Measurements from ENCODE around the gene ASCC1. TPM values are rescaled to one million over a fixed set of nuclear protein-coding genes. Genes with fewer than 3 reads are reported as not detected.

Gene ASCC1
- polyA plus RNA-seq, 2 of the 4 experiments (the other 2 are of a cell fraction), result 56.5 to 82.3 TPM

GRCh38 chr10:72132854-72133253, 83.2 kb downstream of the ASCC1 start:
- peaks cover 25% of the 10 kb centered on the region for H3K4me1 ChIP-seq
- ChIA-PET POLR2A (interaction anchor here (0.7 to 2.0 kb wide), 3 partner anchors 34 to 141 kb away, joined by 4 to 6 read pairs (median 6); partner anchors contain the start of genes ASCC1 and DDIT4), CTCF (interaction anchor here (0.8 to 3.0 kb wide), 17 partner anchors 8 to 302 kb away, joined by 3 to 17 read pairs (median 3); partner anchors contain the start of genes ANAPC16 and ASCC1)
- TF ChIP-seq RNF2 (IDR thresholded peaks at IDR 0.05; ENCODE audit: borderline replicate concordance, low read depth) (no peak), POLR2A (IDR thresholded peaks at IDR 0.05; ENCODE audit: low read length) (no peak), CBX8 (IDR thresholded peaks at IDR 0.05) (no peak)
- H3K4me3 ChIP-seq, result no peak overlapping the region
- 84% methylated on average over 4 of the region's 4 CpGs for WGBS (ENCODE audit: missing lambda C conversion rate)
- no peak overlapping the region for H3K4me2 ChIP-seq
- peaks cover 4% of the 10 kb centered on the region; the same call in 1 of the 3 replicates for H3K9me3 ChIP-seq
- H3K27ac ChIP-seq, result peak overlapping the region; percentile 35 to 56; a peak in 4 of 6 replicates
- FAIRE-seq (no peak), DNase-seq (ENCODE audit: low read depth in 1 of 2, low spot score in 1 of 2) (no peak), ATAC-seq (no peak; a peak in 1 of 6 replicates)

- no peak for ATAC-seq
- Histone ChIP-seq H3K4me3 (no peak overlapping the region), H3K4me2 (no peak overlapping the region), H3K27ac (peak overlapping the region in 1 of 2 experiments; percentile 5; a peak in 1 of 6 replicates), H3K9me3 (no peaks in the 10 kb centered on the region), H3K4me1 (peaks cover 44% of the 10 kb centered on the region)
- ChIA-PET CTCF (interaction anchor here (0.6 to 6.2 kb wide), 16 partner anchors 8 to 401 kb away, joined by 3 to 91 read pairs (median 8); partner anchors contain the start of genes ANAPC16 and ASCC1), POLR2A (no interaction called here)
- DNase-seq (ENCODE audit: low read depth in 1 of 2, low spot score in 1 of 2), result no peak
- no peak for TF ChIP-seq ZFP36 (IDR thresholded peaks at IDR 0.05; ENCODE audit: borderline replicate concordance, partially characterized antibody)
- TF ChIP-seq EHMT2 (IDR thresholded peaks at IDR 0.05; ENCODE audit: low read depth), result no peak
- no peak for TF ChIP-seq BHLHE40 (IDR thresholded peaks at IDR 0.05; ENCODE audit: low read depth, low read length)
- TF ChIP-seq MAZ (IDR thresholded peaks at IDR 0.05; ENCODE audit: borderline replicate concordance, low read depth, low read length), result no peak
- 53% methylated on average over 2 of the region's 2 CpGs for WGBS (ENCODE audit: missing lambda C conversion rate)
- no peak for FAIRE-seq
Observed at GRCh38 chr10:72127571-72127970, 88.5 kb downstream of the ASCC1 start.

- WGBS (ENCODE audit: missing lambda C conversion rate), result 92% methylated on average over 3 of the region's 3 CpGs
- ATAC-seq, result peak in 1 of 2 experiments; percentile 39; a peak in 1 of 6 replicates
Observed at GRCh38 chr10:72126872-72127232, 89.2 kb downstream of the ASCC1 start.

GRCh38 chr10:72126184-72126871, 89.7 kb downstream of the ASCC1 start:
- no peaks in the 10 kb centered on the region for H3K9me3 ChIP-seq
- no peak overlapping the region for H3K4me2 ChIP-seq
- no peak overlapping the region for H3K4me3 ChIP-seq
- peaks cover 39% of the 10 kb centered on the region; the same call in 2 of the 3 replicates for H3K4me1 ChIP-seq
- ATAC-seq (peak; percentile 62 to 84; a peak in 5 of 6 replicates), FAIRE-seq (peak; percentile 85), DNase-seq (ENCODE audit: low read depth in 1 of 2, low spot score in 1 of 2) (peak; percentile 58 to 73)
- ChIA-PET CTCF (interaction anchor here (0.6 to 6.2 kb wide), 51 partner anchors 9 to 230 kb away, joined by 3 to 91 read pairs (median 5); partner anchors contain the start of genes ANAPC16 and ASCC1), POLR2A (interaction anchor here (0.5 to 2.1 kb wide), 6 partner anchors 89 to 194 kb away, joined by 4 to 14 read pairs (median 5); partner anchors contain the start of genes ANAPC16, ASCC1 and DDIT4)
- TF ChIP-seq NR3C1 (IDR thresholded peaks at IDR 0.05) (no peak), POLR2A (IDR thresholded peaks at IDR 0.05; ENCODE audit: low read length) (no peak), CTCF (IDR thresholded peaks at IDR 0.05) (peak; percentile 85), SMC3 (IDR thresholded peaks at IDR 0.05) (peak; percentile 91), RAD21 (conservative IDR thresholded peaks at IDR 0.05 in 1 of 2, IDR thresholded peaks at IDR 0.05 in 1 of 2) (peak; percentile 85 to 88), TP53 (CRISPR knock-in tag; IDR thresholded peaks at IDR 0.05) (no peak)
- WGBS (ENCODE audit: missing lambda C conversion rate), result 58% methylated on average over 3 of the region's 3 CpGs
- H3K27ac ChIP-seq, result peak overlapping the region; percentile 51 to 65

More at GRCh38 chr10:72126872-72127232, 89.2 kb downstream of the ASCC1 start:
- Histone ChIP-seq H3K9me3 (no peaks in the 10 kb centered on the region), H3K4me1 (peaks cover 39% of the 10 kb centered on the region; the same call in 2 of the 3 replicates), H3K4me3 (no peak overlapping the region), H3K27ac (peak overlapping the region; percentile 51 to 65; a peak in 5 of 6 replicates), H3K4me2 (no peak overlapping the region)
- DNase-seq (ENCODE audit: low read depth in 1 of 2, low spot score in 1 of 2), result no peak
- no peak for TF ChIP-seq E2F6 (IDR thresholded peaks at IDR 0.05; ENCODE audit: borderline replicate concordance, low read depth)
- TF ChIP-seq CBX8 (IDR thresholded peaks at IDR 0.05), result no peak
- no peak for TF ChIP-seq CEBPB (IDR thresholded peaks at IDR 0.05)
- TF ChIP-seq SREBF2 (IDR thresholded peaks at IDR 0.05), result no peak
- no peak for TF ChIP-seq BHLHE40 (IDR thresholded peaks at IDR 0.05; ENCODE audit: low read depth, low read length)
- TF ChIP-seq POLR2A (IDR thresholded peaks at IDR 0.05; ENCODE audit: low read length), result no peak
- no peak for TF ChIP-seq RFX5 (IDR thresholded peaks at IDR 0.05)
- TF ChIP-seq CHD2 (IDR thresholded peaks at IDR 0.05; ENCODE audit: low read length, partially characterized antibody), result no peak
- no peak for TF ChIP-seq JUNB (IDR thresholded peaks at IDR 0.05)
- TF ChIP-seq CBX2 (IDR thresholded peaks at IDR 0.05; ENCODE audit: borderline replicate concordance, low read depth), result no peak
- FAIRE-seq, result no peak
- ChIA-PET POLR2A (interaction anchor here (0.5 to 2.1 kb wide), 5 partner anchors 89 to 148 kb away, joined by 4 to 14 read pairs (median 5); partner anchors contain the start of genes ANAPC16, ASCC1 and DDIT4), CTCF (interaction anchor here (0.6 to 6.2 kb wide), 46 partner anchors 7 to 400 kb away, joined by 3 to 91 read pairs (median 6); partner anchors contain the start of genes ANAPC16 and ASCC1)
